ENCODE measurements around the gene ZNF22.
"Not testable (repeated sequence)": the region's sequence is repeated elsewhere in the genome, so short reads cannot be mapped to it uniquely, and the experiment has no call there.

The ZNF22 gene

GRCh38 chr10:44991571-44991970, 9.2 kb upstream of the ZNF22 start:
- no peak for DNase-seq (ENCODE audit: low read depth in 3 of 3)

GRCh38 chr10:44992070-44992731, 8.5 kb upstream of the ZNF22 start:
- DNase-seq (ENCODE audit: low read depth in 3 of 3): no peak

GRCh38 chr10:44992732-44993225, 7.9 kb upstream of the ZNF22 start:
- DNase-seq (ENCODE audit: low read depth in 3 of 3): no peak

GRCh38 chr10:44993226-44993921, 7.3 kb upstream of the ZNF22 start:
- DNase-seq (ENCODE audit: low read depth in 3 of 3): no peak

GRCh38 chr10:44993922-44994751, 6.6 kb upstream of the ZNF22 start:
- no peak for DNase-seq (ENCODE audit: low read depth in 3 of 3)

GRCh38 chr10:44994752-44995530, 5.8 kb upstream of the ZNF22 start:
- DNase-seq (ENCODE audit: low read depth in 3 of 3): no peak

GRCh38 chr10:44995581-44995913, 5.2 kb upstream of the ZNF22 start:
- DNase-seq (ENCODE audit: low read depth in 3 of 3): no peak

GRCh38 chr10:44995914-44996669, 4.6 kb upstream of the ZNF22 start:
- no peak for DNase-seq (ENCODE audit: low read depth in 3 of 3)

- DNase-seq (ENCODE audit: low read depth in 3 of 3): no peak
Observed at GRCh38 chr10:44997105-44997748, 3.5 kb upstream of the ZNF22 start.

- DNase-seq (ENCODE audit: low read depth in 3 of 3): no peak
Observed at GRCh38 chr10:44998146-44998631, 2.5 kb upstream of the ZNF22 start.

GRCh38 chr10:45000138-45000751, 478 bp upstream of the ZNF22 start:
- no peak for DNase-seq (ENCODE audit: low read depth in 3 of 3)

- DNase-seq (ENCODE audit: low read depth in 3 of 3): peak in 2 of 3 experiments; percentile 24 to 38
Observed at GRCh38 chr10:45001381-45002148, 842 bp downstream of the ZNF22 start.

GRCh38 chr10:45003432-45004000, 2.8 kb downstream of the ZNF22 start:
- DNase-seq (ENCODE audit: low read depth in 3 of 3): no peak

GRCh38 chr10:45004661-45005060, 3.9 kb downstream of the ZNF22 start:
- DNase-seq (ENCODE audit: low read depth in 3 of 3): no peak

- DNase-seq (ENCODE audit: low read depth in 3 of 3): no peak
Observed at GRCh38 chr10:45005284-45005683, 4.6 kb downstream of the ZNF22 start.

- DNase-seq (ENCODE audit: low read depth in 3 of 3): no peak
Observed at GRCh38 chr10:45006276-45007030, 5.7 kb downstream of the ZNF22 start.

GRCh38 chr10:45008524-45009161, 7.9 kb downstream of the ZNF22 start:
- DNase-seq (ENCODE audit: low read depth in 3 of 3): no peak

GRCh38 chr10:45014557-45014956, 13.8 kb downstream of the ZNF22 start:
- DNase-seq (ENCODE audit: low read depth in 3 of 3): not testable (repeated sequence)
